ENCODE measurements around the gene PPP3CA. TPM values are rescaled to one million over a fixed set of nuclear protein-coding genes. Genes with fewer than 3 reads are reported as not detected.
A peak's percentile ranks its signal among the peaks of the same experiment; 100 is the strongest.

PPP3CA gene
- total and polyA plus RNA-seq, 2 experiments from 2014 or later = 42.3 to 42.8 TPM

DNA sequence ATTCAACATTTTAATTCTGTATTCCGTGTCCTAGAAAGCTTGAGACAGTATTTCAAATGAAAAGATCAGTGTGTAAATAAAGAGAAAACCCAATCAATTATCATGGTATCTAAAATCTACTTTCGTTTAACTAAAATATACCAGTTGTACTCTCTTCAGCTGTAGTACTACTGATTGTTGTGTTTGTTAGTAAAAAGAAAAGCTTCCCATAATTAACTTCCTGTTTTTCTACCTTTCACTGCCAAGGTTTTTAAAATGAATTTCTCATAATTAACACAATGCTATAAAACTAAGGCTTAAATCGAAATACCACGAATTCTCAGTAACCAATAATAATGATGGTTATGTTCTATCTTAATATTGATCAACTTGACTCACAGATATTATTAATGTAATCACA, 37.4 kb downstream of the PPP3CA start:
- H3K79me2 ChIP-seq (ENCODE audit: insufficient read depth) = peaks cover 95% of the 10 kb centered on the region
- TF ChIP-seq EZH2 (IDR thresholded peaks at IDR 0.05; ENCODE audit: insufficient read depth, poor library complexity, severe bottlenecking) (no peak), EZH2phosphoT487 (IDR thresholded peaks at IDR 0.05; ENCODE audit: insufficient read depth, low read depth) (no peak)
- H2AFZ ChIP-seq = no peak overlapping the region
- no peak overlapping the region for H3K27ac ChIP-seq
- no peak overlapping the region for H3K4me3 ChIP-seq
- WGBS, 2 experiments (ENCODE audit: low coverage in 1 of 2, low lambda C conversion rate in 2 of 2, missing lambda C conversion rate in 2 of 2) = 96 to 98% methylated on average over 4 of the region's 4 CpGs
- H3K27me3 ChIP-seq (replicated peaks; ENCODE audit: insufficient read depth) = no peaks in the 10 kb centered on the region
- H3F3A ChIP-seq (ENCODE audit: insufficient read depth) = no peaks in the 10 kb centered on the region
- H3K9me2 ChIP-seq (ENCODE audit: insufficient read depth) = no peaks in the 10 kb centered on the region
- no peaks in the 10 kb centered on the region for H3K36me3 ChIP-seq (ENCODE audit: low read depth)
- no peak for DNase-seq
- no peaks in the 10 kb centered on the region for H3K9me3 ChIP-seq (ENCODE audit: low read depth)
- H3K4me2 ChIP-seq (ENCODE audit: unreplicated experiment) = no peak overlapping the region
- no peak overlapping the region for H3K9ac ChIP-seq
- no peaks in the 10 kb centered on the region for H4K20me1 ChIP-seq (ENCODE audit: insufficient read depth)
- in situ Hi-C loops (cut with MboI) = no loop called here
- H3K4me1 ChIP-seq (ENCODE audit: insufficient read depth) = peaks cover 15% of the 10 kb centered on the region

DNA sequence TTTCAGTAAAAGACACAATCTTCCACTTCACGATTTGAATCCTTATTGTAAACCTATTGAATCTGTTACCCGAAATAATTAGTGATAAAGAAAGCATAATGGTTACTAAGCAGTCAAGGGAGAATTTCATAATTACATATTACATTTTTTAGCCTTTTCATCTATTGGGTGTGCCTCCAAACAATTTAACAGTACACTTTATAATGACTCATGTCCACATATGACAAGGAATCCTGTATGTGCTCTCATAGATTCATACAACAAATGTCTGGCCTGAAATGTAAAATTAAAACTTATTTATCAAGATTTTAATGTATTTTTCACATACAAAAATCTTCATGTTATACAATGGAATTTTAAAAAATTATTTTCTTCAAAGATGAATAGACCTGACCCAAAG, 39.4 kb downstream of the PPP3CA start:
- in situ Hi-C loops (cut with MboI) = no loop called here
- Histone ChIP-seq H3K4me3 (no peak overlapping the region), H3K27me3 (replicated peaks; ENCODE audit: insufficient read depth) (no peaks in the 10 kb centered on the region), H3K79me2 (ENCODE audit: insufficient read depth) (peaks cover 95% of the 10 kb centered on the region), H2AFZ (no peak overlapping the region), H3F3A (ENCODE audit: insufficient read depth) (0 out of 2 replicates have a peak, but pooled peaks cover 3% of the 10 kb centered on the region), H3K36me3 (ENCODE audit: low read depth) (no peaks in the 10 kb centered on the region), H3K4me1 (ENCODE audit: insufficient read depth) (peaks cover 23% of the 10 kb centered on the region), H4K20me1 (ENCODE audit: insufficient read depth) (no peaks in the 10 kb centered on the region), H3K9ac (no peak overlapping the region), H3K9me2 (ENCODE audit: insufficient read depth) (no peaks in the 10 kb centered on the region), H3K9me3 (ENCODE audit: low read depth) (no peaks in the 10 kb centered on the region), H3K27ac (no peak overlapping the region), H3K4me2 (ENCODE audit: unreplicated experiment) (peak overlapping the region; percentile 1)
- peak; percentile 31 for DNase-seq
- TF ChIP-seq EZH2 (IDR thresholded peaks at IDR 0.05; ENCODE audit: insufficient read depth, poor library complexity, severe bottlenecking) (no peak), EZH2phosphoT487 (IDR thresholded peaks at IDR 0.05; ENCODE audit: insufficient read depth, low read depth) (no peak)
- 90 to 93% methylated on average over 2 of the region's 2 CpGs for WGBS, 2 experiments (ENCODE audit: low coverage in 1 of 2, low lambda C conversion rate in 2 of 2, missing lambda C conversion rate in 2 of 2)

DNA sequence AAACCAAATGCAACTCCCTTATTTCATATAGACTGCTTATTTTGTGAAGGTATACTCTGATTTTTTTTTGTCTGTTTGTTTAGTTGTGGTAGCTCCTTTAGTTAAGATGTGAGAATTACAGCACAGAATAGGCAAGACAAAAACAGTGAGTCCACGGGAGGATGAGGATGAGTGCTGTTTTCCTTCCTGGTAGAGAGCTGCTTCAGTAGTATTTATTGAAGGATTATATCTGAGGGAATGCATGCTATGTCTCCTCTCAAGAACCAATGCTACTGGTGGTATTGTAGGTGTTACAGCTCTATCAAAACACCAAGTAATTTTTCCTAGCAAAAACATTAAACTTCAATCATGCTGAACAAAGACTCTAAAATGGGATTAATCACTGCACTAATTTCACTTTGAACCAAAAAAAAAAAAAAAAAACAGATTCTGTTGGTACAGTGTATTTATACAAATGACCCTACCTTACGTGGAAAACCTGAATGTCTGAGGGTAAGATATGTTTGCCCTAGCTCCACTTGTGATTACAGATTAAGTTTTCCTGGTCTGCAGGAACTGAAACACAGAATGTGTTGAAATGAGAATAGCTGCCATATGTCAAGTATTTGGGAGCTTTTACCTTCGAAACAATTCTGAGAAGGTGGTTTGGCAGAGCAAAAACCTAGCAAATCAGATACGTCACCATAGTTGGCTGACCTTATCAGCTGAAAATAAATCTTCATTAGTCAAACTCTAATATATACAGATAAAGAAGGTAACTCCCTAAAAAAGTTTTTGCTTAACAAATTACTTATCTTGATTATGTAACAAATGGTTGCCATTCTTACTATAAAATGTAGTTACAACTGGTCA, 40.3 kb downstream of the PPP3CA start:
- no peak overlapping the region for H3K9ac ChIP-seq
- no peak for DNase-seq
- H3K4me2 ChIP-seq (ENCODE audit: unreplicated experiment) = no peak overlapping the region
- TF ChIP-seq EZH2phosphoT487 (IDR thresholded peaks at IDR 0.05; ENCODE audit: insufficient read depth, low read depth) = no peak
- no peak for TF ChIP-seq EZH2 (IDR thresholded peaks at IDR 0.05; ENCODE audit: insufficient read depth, poor library complexity, severe bottlenecking)
- no peak overlapping the region for H3K4me3 ChIP-seq
- in situ Hi-C loops (cut with MboI) = no loop called here
- H3K9me2 ChIP-seq (ENCODE audit: insufficient read depth) = no peaks in the 10 kb centered on the region
- H3K79me2 ChIP-seq (ENCODE audit: insufficient read depth) = peaks cover 100% of the 10 kb centered on the region
- WGBS, 2 experiments (ENCODE audit: low coverage in 1 of 2, low lambda C conversion rate in 2 of 2, missing lambda C conversion rate in 2 of 2) = 97% methylated on average over 4 of the region's 4 CpGs
- no peaks in the 10 kb centered on the region for H3K27me3 ChIP-seq (replicated peaks; ENCODE audit: insufficient read depth)
- 0 out of 2 replicates have a peak, but pooled peaks cover 3% of the 10 kb centered on the region for H3F3A ChIP-seq (ENCODE audit: insufficient read depth)
- no peaks in the 10 kb centered on the region for H3K9me3 ChIP-seq (ENCODE audit: low read depth)
- H3K4me1 ChIP-seq (ENCODE audit: insufficient read depth) = peaks cover 23% of the 10 kb centered on the region
- no peaks in the 10 kb centered on the region for H4K20me1 ChIP-seq (ENCODE audit: insufficient read depth)
- H2AFZ ChIP-seq = no peak overlapping the region
- no peaks in the 10 kb centered on the region for H3K36me3 ChIP-seq (ENCODE audit: low read depth)
- H3K27ac ChIP-seq = no peak overlapping the region

DNA sequence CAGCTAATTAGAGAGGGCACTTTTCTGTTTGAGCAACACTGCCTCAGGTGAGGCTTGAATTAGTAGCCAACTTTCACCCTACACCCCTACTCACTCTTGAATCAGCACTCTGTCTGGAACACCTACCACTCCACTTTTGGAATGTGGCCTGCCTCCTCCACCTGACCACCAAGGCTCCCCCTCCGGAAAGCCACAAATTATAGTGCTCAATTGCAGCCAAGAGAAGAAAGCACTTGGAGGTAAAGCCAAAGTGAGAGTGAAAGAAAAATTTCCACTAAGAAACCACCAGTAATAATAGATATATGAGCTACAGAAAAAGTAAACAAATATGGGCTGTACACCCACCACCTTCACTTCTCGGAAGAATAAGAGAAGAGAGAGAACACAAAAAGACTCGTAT, 41.1 kb downstream of the PPP3CA start:
- Histone ChIP-seq H3K36me3 (ENCODE audit: low read depth) (no peaks in the 10 kb centered on the region), H3K9me2 (ENCODE audit: insufficient read depth) (no peaks in the 10 kb centered on the region), H3F3A (ENCODE audit: insufficient read depth) (0 out of 2 replicates have a peak, but pooled peaks cover 3% of the 10 kb centered on the region), H3K27me3 (replicated peaks; ENCODE audit: insufficient read depth) (no peaks in the 10 kb centered on the region), H3K9me3 (ENCODE audit: low read depth) (no peaks in the 10 kb centered on the region), H3K79me2 (ENCODE audit: insufficient read depth) (peaks cover 94% of the 10 kb centered on the region), H3K27ac (no peak overlapping the region), H3K9ac (no peak overlapping the region), H3K4me2 (ENCODE audit: unreplicated experiment) (no peak overlapping the region), H3K4me3 (no peak overlapping the region), H3K4me1 (ENCODE audit: insufficient read depth) (peaks cover 23% of the 10 kb centered on the region), H2AFZ (no peak overlapping the region), H4K20me1 (ENCODE audit: insufficient read depth) (no peaks in the 10 kb centered on the region)
- DNase-seq = no peak
- no peak for TF ChIP-seq EZH2 (IDR thresholded peaks at IDR 0.05; ENCODE audit: insufficient read depth, poor library complexity, severe bottlenecking)
- TF ChIP-seq EZH2phosphoT487 (IDR thresholded peaks at IDR 0.05; ENCODE audit: insufficient read depth, low read depth) = no peak
- WGBS, 2 experiments (ENCODE audit: low coverage in 1 of 2, low lambda C conversion rate in 2 of 2, missing lambda C conversion rate in 2 of 2) = 83 to 86% methylated on average over 3 of the region's 3 CpGs
- in situ Hi-C loops (cut with MboI) = no loop called here
